Prostate gland (tissue), 2 donors: ENCODE results near the gene TBL2. TPM values are rescaled to one million over a fixed set of nuclear protein-coding genes. Genes with fewer than 3 reads are reported as not detected.
A peak's percentile ranks its signal among the peaks of the same experiment; 100 is the strongest.
"Not testable (repeated sequence)": the region's sequence is repeated elsewhere in the genome, so short reads cannot be mapped to it uniquely, and the experiment has no call there.

Experiments
- DNase-seq: peaks from one replicate; pipeline ENCODE4 v3.0.0-alpha.2; 2019; ENCODE audit warnings: low spot score
- H3K27ac ChIP-seq, 2 donors: fragments of 200-600 bp; sonication (generic); 2 replicates each; pipeline ENCODE4 v1.5.1; 2017 to 2019
- H3K27me3 ChIP-seq: fragments of 200-600 bp; sonication (generic); replicated peaks from 2 replicates; pipeline ENCODE4 v1.5.1; 2019; ENCODE audit not compliant: insufficient read depth
- H3K36me3 ChIP-seq, 2 donors: fragments of 200-600 bp; sonication (generic); 1 replicate in 1 of 2; 2 replicates in 1 of 2; pipeline versions ENCODE4 v1.5.1 to v1.8.1; 2017 to 2019
- H3K4me1 ChIP-seq: fragments of 200-600 bp; sonication (generic); replicated peaks from 2 replicates; pipeline ENCODE4 v1.5.1; 2019
- H3K4me3 ChIP-seq, 2 donors: fragments of 200-600 bp; sonication (generic); 2 replicates each; pipeline ENCODE4 v1.5.1; 2017 to 2019
- H3K9me3 ChIP-seq: fragments of 200-600 bp; sonication (generic); 2 replicates; pipeline ENCODE4 v1.5.1; 2017
- POLR2A ChIP-seq: fragments of 450-650 bp; IDR thresholded peaks from one replicate; pipeline ENCODE4 v1.6.1; 2016; ENCODE audit warnings: antibody characterized with exemption, mild to moderate bottlenecking
- POLR2AphosphoS5 ChIP-seq: sonication (generic); formaldehyde crosslinking; IDR thresholded peaks from one replicate; pipeline ENCODE4 v1.6.1; 2017; ENCODE audit warnings: antibody characterized with exemption
- WGBS: methylation state at CpG from one replicate; pipeline ENCODE4 v1.1.5; 2018; 5-methylcytosine and 5-hydroxymethylcytosine counted together
- intact Hi-C: fragments of 100-400 bp; cut with DNase I; formaldehyde crosslinking; loops from one replicate; pipeline ENCODE4 v1.14.2; 2022
- total RNA-seq, 2 donors: library from RNA; depleted of rRNA; stranded (reverse); fragments of >200 nt; gene quantifications; one replicate each; pipeline ENCODE4 v1.1.0, GENCODE V29; 2016
- TF ChIP-seq, protein P1 (sequence below), 4 experiments: fragments of 200-600 bp in 2 of 4; fragments of 450-650 bp in 2 of 4; sonication (generic) in 2 of 4; IDR thresholded peaks; 1 replicate in 3 of 4; 2 replicates in 1 of 4; pipeline ENCODE4 v1.5.1; 2016 to 2019; ENCODE audit warnings: antibody characterized with exemption in 4 of 4, mild to moderate bottlenecking in 2 of 4, moderate library complexity in 2 of 4

TBL2 gene
- total RNA-seq, 2 donors from 2014 or later = 73.5 to 112 TPM

DNA sequence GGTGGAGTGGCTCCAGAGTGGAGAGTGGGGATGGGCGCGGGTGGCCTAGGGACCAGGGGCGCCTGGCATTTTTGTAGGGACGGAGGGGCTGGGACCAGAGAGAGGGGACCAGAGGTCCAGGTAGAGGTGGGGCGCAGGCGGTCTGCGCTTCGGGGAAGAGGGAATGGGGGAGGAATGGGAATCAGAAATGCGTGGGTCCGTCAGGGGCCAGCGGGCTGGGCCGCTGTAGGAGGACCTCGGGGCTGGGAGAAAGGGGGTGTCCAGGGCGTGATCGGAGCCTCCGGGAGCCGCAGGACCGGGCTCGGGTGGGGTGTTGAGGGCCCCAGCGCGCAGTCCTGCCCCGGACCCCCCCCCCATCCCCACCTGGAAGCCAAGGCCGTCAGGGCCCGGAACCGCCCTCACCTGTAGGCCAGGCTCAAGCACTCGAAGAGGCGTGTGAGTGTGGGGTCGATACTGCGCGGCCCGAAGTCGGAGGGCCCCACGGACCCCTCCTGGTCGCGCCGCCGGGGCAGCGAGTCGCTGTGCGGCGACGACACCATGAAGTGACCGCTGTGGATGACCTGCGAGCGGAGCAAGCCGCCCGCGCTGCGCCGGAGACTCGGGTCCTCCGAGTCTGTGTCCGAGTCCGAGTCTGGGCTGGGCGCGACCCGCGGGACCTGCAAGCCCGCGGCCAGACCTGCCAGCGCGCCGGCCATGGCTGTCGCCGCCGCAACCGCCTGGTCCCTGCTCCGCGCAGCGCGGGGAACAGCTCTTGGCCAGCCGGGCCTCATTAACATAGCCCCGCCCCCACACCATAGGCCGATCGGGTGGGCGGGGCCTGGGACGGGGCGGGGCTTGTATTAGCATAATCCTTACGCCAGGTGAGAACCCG lies 45.7 kb upstream of the TBL2 start, which contains the start of gene MLXIPL:
Gene MLXIPL (minus strand): TSS at position 725 of the 871 bp plus-strand sequence. CDS start 30 bp downstream, at position 695.
- no peaks in the 10 kb centered on the region for H3K9me3 ChIP-seq
- 5% methylated on average over 80 of the region's 80 CpGs for whole genome bisulfite sequencing
- H3K4me1 ChIP-seq = no peaks in the 10 kb centered on the region
- no peaks in the 10 kb centered on the region for H3K36me3 ChIP-seq
- DNase-seq = peak; percentile 87
- intact Hi-C loops = no loop called here
- H3K4me3 ChIP-seq = peak within 1 kb of the TSS; percentile 21 to 46
- H3K27me3 ChIP-seq = no peaks in the 10 kb centered on the region
- no peak within 1 kb of the TSS for H3K27ac ChIP-seq
- TF ChIP-seq, protein P1, sequence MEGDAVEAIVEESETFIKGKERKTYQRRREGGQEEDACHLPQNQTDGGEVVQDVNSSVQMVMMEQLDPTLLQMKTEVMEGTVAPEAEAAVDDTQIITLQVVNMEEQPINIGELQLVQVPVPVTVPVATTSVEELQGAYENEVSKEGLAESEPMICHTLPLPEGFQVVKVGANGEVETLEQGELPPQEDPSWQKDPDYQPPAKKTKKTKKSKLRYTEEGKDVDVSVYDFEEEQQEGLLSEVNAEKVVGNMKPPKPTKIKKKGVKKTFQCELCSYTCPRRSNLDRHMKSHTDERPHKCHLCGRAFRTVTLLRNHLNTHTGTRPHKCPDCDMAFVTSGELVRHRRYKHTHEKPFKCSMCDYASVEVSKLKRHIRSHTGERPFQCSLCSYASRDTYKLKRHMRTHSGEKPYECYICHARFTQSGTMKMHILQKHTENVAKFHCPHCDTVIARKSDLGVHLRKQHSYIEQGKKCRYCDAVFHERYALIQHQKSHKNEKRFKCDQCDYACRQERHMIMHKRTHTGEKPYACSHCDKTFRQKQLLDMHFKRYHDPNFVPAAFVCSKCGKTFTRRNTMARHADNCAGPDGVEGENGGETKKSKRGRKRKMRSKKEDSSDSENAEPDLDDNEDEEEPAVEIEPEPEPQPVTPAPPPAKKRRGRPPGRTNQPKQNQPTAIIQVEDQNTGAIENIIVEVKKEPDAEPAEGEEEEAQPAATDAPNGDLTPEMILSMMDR (IDR thresholded peaks at IDR 0.05) = no peak
- TF ChIP-seq POLR2A (peak; percentile 93), POLR2AphosphoS5 (peak; percentile 86)

DNA sequence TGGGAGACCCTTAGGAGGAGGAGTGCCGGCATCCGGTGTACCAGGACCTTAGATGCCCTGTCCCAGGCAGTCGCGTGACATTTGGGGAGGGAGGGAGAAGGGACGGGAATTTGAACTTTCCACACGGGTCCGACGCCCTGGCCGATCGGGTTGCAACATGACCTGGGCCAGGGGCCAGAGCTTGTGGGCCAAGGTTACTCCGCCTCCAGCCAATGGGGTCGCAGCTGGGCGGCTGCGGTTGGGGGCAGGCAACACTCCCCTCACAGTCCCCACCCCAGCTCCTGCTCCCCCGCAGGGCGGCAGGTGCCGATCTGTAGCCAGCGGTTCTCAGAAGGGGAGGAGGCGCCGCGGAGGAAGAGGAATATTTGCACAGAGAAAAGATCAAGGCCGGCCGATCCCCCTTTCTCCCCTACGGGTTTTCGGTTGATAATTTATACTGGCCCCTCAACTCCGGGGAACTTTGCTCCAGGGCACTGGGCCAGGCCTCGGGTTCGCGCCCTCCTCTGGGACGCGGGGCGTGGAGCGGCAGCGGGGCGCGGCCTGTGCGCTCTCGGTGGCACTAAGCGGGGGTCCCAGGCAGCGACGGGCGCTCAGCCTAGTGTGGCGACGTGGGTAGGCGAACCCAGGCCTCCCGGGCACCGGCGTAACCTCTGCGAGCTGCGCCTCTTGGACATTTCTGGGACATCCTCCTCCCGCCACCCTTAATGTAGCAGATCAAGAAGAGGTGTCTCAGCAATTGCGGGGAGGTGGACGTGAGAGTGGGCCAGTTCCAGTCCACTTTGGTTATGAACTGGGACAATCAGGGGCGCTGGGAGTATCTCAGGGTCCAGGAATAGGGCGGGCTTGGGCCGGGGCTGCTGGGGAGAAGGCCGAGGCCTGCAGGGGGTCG lies 44.8 kb upstream of the TBL2 start:
- TF ChIP-seq, protein P1 (IDR thresholded peaks at IDR 0.05) = no peak
- no peak for TF ChIP-seq POLR2A
- no peak for TF ChIP-seq POLR2AphosphoS5
- no peak for DNase-seq
- Histone ChIP-seq H3K27ac (no peak overlapping the region), H3K27me3 (no peaks in the 10 kb centered on the region), H3K36me3 (no peaks in the 10 kb centered on the region), H3K9me3 (no peaks in the 10 kb centered on the region), H3K4me3 (peak overlapping the region; percentile 5 to 46), H3K4me1 (no peaks in the 10 kb centered on the region)
- WGBS = 7% methylated on average over 40 of the region's 58 CpGs
- intact Hi-C loops = no loop called here

DNA sequence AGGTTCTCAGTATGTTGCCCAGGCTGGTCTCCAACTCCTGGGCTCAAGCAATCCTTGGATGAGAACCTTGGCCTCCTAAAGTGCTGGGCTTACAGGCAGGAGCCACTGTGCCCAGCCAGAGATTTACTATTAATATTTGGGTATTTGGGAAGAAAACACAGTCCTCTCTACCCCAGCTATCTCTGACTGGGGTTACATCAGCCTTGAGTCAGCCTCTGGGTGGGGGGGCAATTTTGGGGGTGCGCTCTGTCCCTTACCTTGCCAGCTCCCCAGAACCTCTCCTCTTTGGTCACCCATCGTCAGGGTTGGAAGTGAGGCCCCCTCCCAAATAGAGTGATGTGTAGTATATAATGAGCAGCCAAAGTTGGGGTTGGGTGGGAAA lies 44.1 kb upstream of the TBL2 start:
- TF ChIP-seq, protein P1 (IDR thresholded peaks at IDR 0.05) = no peak
- TF ChIP-seq POLR2AphosphoS5 = no peak
- TF ChIP-seq POLR2A = no peak
- no peak for DNase-seq
- no peaks in the 10 kb centered on the region for H3K9me3 ChIP-seq
- no peaks in the 10 kb centered on the region for H3K36me3 ChIP-seq
- no peak overlapping the region for H3K4me3 ChIP-seq
- H3K4me1 ChIP-seq = no peaks in the 10 kb centered on the region
- H3K27ac ChIP-seq = no peak overlapping the region
- 38% methylated on average over 2 of the region's 2 CpGs for WGBS
- intact Hi-C loops = no loop called here
- H3K27me3 ChIP-seq = no peaks in the 10 kb centered on the region

DNA sequence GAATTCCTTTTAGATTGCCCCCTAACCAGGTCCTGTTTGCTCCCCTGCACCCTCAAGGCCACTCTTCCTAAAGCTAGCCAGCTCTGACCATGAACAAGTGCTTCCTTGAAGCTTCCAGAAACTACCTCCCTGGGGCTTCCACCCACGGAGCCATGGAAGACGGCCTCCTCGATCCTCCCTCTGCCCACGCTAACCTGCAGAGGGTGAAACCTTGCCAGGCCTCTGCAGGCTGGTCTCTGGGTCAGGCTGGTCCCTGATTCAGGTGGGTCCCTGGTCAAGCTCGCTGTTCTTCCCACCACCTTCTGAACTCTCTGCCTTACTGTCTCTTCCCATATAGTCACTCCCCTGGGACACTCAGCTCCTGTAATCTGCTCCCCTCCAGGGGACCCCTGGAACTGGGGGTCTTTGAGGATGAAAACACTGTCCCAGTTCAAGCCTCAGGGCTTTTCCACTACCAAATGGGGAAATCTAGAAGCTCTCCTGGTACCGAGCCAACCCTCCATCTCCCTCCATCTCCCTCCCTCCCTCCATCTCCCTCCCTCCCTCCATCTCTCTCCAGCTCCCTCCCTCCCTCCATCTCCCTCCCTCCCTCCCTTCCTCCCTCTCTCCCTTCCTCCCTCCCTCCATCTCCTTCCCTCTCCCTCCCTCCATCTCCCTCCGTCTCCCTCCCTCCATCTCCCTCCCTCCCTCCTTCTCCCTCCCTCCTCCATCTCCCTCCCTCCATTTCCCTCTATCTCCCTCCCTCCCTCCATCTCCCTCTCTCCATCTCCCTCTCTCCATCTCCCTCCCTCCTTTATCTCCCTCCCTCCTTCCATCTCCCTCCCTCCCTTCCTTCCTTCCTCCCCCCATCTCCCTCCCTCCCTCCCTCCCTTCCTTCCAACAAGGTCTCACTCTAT lies 43.0 kb upstream of the TBL2 start:
- WGBS = 76% methylated on average over 7 of the region's 7 CpGs
- H3K27me3 ChIP-seq = no peaks in the 10 kb centered on the region
- H3K4me1 ChIP-seq = no peaks in the 10 kb centered on the region
- H3K36me3 ChIP-seq = no peaks in the 10 kb centered on the region
- TF ChIP-seq, protein P1 (IDR thresholded peaks at IDR 0.05) = no peak
- TF ChIP-seq POLR2A (no peak), POLR2AphosphoS5 (no peak)
- intact Hi-C loops = no loop called here
- no peak overlapping the region for H3K4me3 ChIP-seq
- H3K9me3 ChIP-seq = no peaks in the 10 kb centered on the region
- DNase-seq = no peak
- no peak overlapping the region for H3K27ac ChIP-seq

DNA sequence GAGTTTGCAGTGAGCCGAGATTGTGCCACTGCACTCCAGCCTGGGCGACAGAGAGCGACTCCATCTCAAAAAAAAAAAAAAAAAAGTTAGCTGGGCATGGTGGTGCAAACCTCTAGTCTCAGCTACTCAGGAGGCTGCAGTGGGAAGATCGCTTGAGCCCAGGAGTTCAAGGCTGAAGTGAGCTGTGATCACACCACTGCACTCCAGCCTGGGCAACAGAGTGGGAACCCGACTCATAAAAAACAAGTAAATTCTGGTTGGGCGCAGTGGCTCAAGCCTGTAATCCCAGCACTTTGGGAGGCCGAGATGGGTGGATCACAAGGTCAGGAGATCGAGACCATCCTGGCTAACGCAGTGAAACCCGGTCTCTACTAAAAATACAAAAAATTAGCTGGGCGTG lies 41.0 kb upstream of the TBL2 start:
- DNase-seq, H3K4me3 ChIP-seq, intact Hi-C loops, H3K27ac ChIP-seq, H3K36me3 ChIP-seq, H3K27me3 ChIP-seq, H3K4me1 ChIP-seq, H3K9me3 ChIP-seq: not testable (repeated sequence)
- 90% methylated on average over 11 of the region's 11 CpGs for WGBS
